ENCODE measurements around the gene MOB1A.

The MOB1A gene

GRCh38 chr2:74119912-74120825 is 58.5 kb downstream of the MOB1A start:
- peak overlapping the region; percentile 38 for H3K9ac ChIP-seq (ENCODE audit: insufficient read length, low read depth)
- TF ChIP-seq YY1 (IDR thresholded peaks at IDR 0.05; ENCODE audit: insufficient read depth, insufficient read length) (peak; percentile 58), ZNF274 (IDR thresholded peaks at IDR 0.05; ENCODE audit: low read depth, low read length) (no peak), SUZ12 (IDR thresholded peaks at IDR 0.05; ENCODE audit: extremely low read depth, insufficient read depth, insufficient read length) (no peak)
- peaks cover 27% of the 10 kb centered on the region for H3K9me3 ChIP-seq (ENCODE audit: insufficient read depth, low read length)
- H3K27me3 ChIP-seq (ENCODE audit: insufficient read depth, insufficient read length) = no peaks in the 10 kb centered on the region
- no peaks in the 10 kb centered on the region for H3K36me3 ChIP-seq (ENCODE audit: insufficient read depth, insufficient read length, low read length)
- H3K4me3 ChIP-seq (ENCODE audit: insufficient read length, low read depth) = peak overlapping the region; percentile 41
- H3K4me1 ChIP-seq (ENCODE audit: insufficient read depth, insufficient read length) = no peaks in the 10 kb centered on the region
- peak; percentile 88 for DNase-seq (ENCODE audit: low read depth, low spot score)

DNA sequence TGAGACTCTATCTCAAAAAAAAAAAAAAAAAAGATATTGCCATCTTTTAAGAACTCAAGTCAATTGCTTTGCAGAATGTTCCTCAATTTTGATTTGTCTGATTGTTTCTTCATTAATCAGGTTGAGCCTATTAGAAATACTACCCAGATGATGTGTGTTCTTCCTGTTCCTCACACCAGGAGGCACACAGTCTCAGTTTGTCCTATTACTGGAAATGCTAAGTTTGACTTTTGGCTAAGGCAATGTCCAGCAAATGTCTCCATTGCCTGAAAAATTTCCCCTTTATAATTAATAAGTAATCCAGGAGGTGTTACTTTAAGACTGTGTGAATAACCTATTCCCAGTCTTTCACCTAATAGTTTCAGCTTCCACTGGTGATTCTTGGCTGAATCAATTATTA is 59.3 kb downstream of the MOB1A start:
- H3K4me1 ChIP-seq (ENCODE audit: insufficient read depth, insufficient read length) = no peaks in the 10 kb centered on the region
- no peaks in the 10 kb centered on the region for H3K36me3 ChIP-seq (ENCODE audit: insufficient read depth, insufficient read length, low read length)
- TF ChIP-seq ZNF274 (IDR thresholded peaks at IDR 0.05; ENCODE audit: low read depth, low read length) = no peak
- TF ChIP-seq YY1 (IDR thresholded peaks at IDR 0.05; ENCODE audit: insufficient read depth, insufficient read length) = no peak
- no peak for TF ChIP-seq SUZ12 (IDR thresholded peaks at IDR 0.05; ENCODE audit: extremely low read depth, insufficient read depth, insufficient read length)
- H3K9me3 ChIP-seq (ENCODE audit: insufficient read depth, low read length) = peaks cover 27% of the 10 kb centered on the region
- H3K4me3 ChIP-seq (ENCODE audit: insufficient read length, low read depth) = no peak overlapping the region
- H3K9ac ChIP-seq (ENCODE audit: insufficient read length, low read depth) = no peak overlapping the region
- no peaks in the 10 kb centered on the region for H3K27me3 ChIP-seq (ENCODE audit: insufficient read depth, insufficient read length)
- DNase-seq (ENCODE audit: low read depth, low spot score) = no peak

- Histone ChIP-seq H3K4me3 (ENCODE audit: insufficient read length, low read depth) (no peak overlapping the region), H3K36me3 (ENCODE audit: insufficient read depth, insufficient read length, low read length) (no peaks in the 10 kb centered on the region), H3K27me3 (ENCODE audit: insufficient read depth, insufficient read length) (no peaks in the 10 kb centered on the region), H3K9ac (ENCODE audit: insufficient read length, low read depth) (no peak overlapping the region), H3K9me3 (ENCODE audit: insufficient read depth, low read length) (no peaks in the 10 kb centered on the region), H3K4me1 (ENCODE audit: insufficient read depth, insufficient read length) (no peaks in the 10 kb centered on the region)
- DNase-seq (ENCODE audit: low read depth, low spot score) = no peak
- TF ChIP-seq YY1 (IDR thresholded peaks at IDR 0.05; ENCODE audit: insufficient read depth, insufficient read length) (no peak), SUZ12 (IDR thresholded peaks at IDR 0.05; ENCODE audit: extremely low read depth, insufficient read depth, insufficient read length) (no peak), ZNF274 (IDR thresholded peaks at IDR 0.05; ENCODE audit: low read depth, low read length) (no peak)
Measured at GRCh38 chr2:74111380-74111779, 67.3 kb downstream of the MOB1A start.

DNA sequence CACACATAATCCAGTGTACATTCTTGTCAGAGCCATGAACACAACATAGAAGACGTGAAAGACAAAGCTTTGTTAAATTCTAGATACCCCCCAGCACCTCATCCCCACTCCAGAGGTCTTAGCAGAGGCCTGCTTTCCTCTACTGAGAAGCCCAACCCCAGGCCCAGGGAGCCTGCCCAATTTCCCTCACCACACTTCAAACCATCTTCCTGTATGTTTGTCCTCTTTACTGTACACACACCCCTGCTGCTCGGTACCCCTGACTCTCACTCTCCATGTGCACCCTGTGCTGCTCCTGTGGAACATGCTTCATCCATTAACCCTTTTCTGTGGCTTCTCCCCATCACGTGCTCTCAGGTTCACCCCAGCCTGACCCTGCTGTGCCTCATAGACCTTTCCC is 68.1 kb downstream of the MOB1A start:
- Histone ChIP-seq H3K4me1 (ENCODE audit: insufficient read depth, insufficient read length) (no peaks in the 10 kb centered on the region), H3K9me3 (ENCODE audit: insufficient read depth, low read length) (no peaks in the 10 kb centered on the region), H3K9ac (ENCODE audit: insufficient read length, low read depth) (no peak overlapping the region), H3K4me3 (ENCODE audit: insufficient read length, low read depth) (no peak overlapping the region), H3K27me3 (ENCODE audit: insufficient read depth, insufficient read length) (no peaks in the 10 kb centered on the region), H3K36me3 (ENCODE audit: insufficient read depth, insufficient read length, low read length) (no peaks in the 10 kb centered on the region)
- TF ChIP-seq ZNF274 (IDR thresholded peaks at IDR 0.05; ENCODE audit: low read depth, low read length) (no peak), SUZ12 (IDR thresholded peaks at IDR 0.05; ENCODE audit: extremely low read depth, insufficient read depth, insufficient read length) (no peak), YY1 (IDR thresholded peaks at IDR 0.05; ENCODE audit: insufficient read depth, insufficient read length) (no peak)
- no peak for DNase-seq (ENCODE audit: low read depth, low spot score)

GRCh38 chr2:74109551-74109950 is 69.1 kb downstream of the MOB1A start:
- DNase-seq (ENCODE audit: low read depth, low spot score) = no peak
- Histone ChIP-seq H3K9me3 (ENCODE audit: insufficient read depth, low read length) (no peaks in the 10 kb centered on the region), H3K27me3 (ENCODE audit: insufficient read depth, insufficient read length) (no peaks in the 10 kb centered on the region), H3K36me3 (ENCODE audit: insufficient read depth, insufficient read length, low read length) (no peaks in the 10 kb centered on the region), H3K4me3 (ENCODE audit: insufficient read length, low read depth) (no peak overlapping the region), H3K9ac (ENCODE audit: insufficient read length, low read depth) (no peak overlapping the region), H3K4me1 (ENCODE audit: insufficient read depth, insufficient read length) (no peaks in the 10 kb centered on the region)
- TF ChIP-seq SUZ12 (IDR thresholded peaks at IDR 0.05; ENCODE audit: extremely low read depth, insufficient read depth, insufficient read length) = no peak

DNA sequence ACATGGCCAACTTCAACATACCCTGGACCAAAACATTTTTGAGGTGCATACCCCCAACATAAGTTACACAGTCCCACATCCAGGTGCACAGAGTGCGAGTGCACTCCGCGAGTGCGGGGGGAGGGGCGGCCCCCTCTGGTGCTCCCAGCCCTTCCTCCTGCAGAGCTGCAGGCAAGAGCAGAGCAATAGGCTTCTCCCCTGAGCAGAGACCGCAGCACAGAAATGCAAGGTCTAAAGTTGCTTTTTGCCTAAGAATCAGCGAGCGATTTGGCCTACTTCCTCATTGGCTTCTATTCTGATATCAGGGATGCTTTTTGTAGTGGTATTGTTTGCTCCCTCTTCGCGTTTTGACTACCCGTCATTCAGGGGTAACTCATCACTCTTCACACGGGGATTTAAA is 71.6 kb downstream of the MOB1A start:
- Histone ChIP-seq H3K9me3 (ENCODE audit: insufficient read depth, low read length) (no peaks in the 10 kb centered on the region), H3K36me3 (ENCODE audit: insufficient read depth, insufficient read length, low read length) (peaks cover 8% of the 10 kb centered on the region), H3K9ac (ENCODE audit: insufficient read length, low read depth) (no peak overlapping the region), H3K4me3 (ENCODE audit: insufficient read length, low read depth) (no peak overlapping the region), H3K27me3 (ENCODE audit: insufficient read depth, insufficient read length) (no peaks in the 10 kb centered on the region), H3K4me1 (ENCODE audit: insufficient read depth, insufficient read length) (no peaks in the 10 kb centered on the region)
- no peak for DNase-seq (ENCODE audit: low read depth, low spot score)
- TF ChIP-seq YY1 (IDR thresholded peaks at IDR 0.05; ENCODE audit: insufficient read depth, insufficient read length) = no peak
- TF ChIP-seq ZNF274 (IDR thresholded peaks at IDR 0.05; ENCODE audit: low read depth, low read length) = no peak
- TF ChIP-seq SUZ12 (IDR thresholded peaks at IDR 0.05; ENCODE audit: extremely low read depth, insufficient read depth, insufficient read length) = no peak

DNA sequence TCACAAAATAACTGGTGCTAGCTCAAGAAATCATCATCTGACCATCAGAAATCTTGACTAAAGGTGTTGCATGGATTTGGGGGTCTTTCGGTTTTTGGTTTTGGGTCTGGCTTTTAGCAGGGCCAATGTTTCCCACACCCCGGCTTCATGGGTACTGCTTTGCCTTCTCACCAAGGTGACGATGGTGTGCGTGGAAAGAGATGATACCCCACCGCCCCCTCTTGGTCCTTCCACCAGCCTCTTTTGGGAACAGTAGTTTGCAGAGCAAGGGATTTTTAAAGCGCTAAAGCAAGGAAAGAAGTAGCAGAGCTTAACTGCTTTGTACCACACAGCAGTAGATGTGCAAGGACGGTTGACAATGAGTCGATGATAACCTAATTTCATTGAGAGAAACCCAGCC is 73.3 kb downstream of the MOB1A start:
- DNase-seq (ENCODE audit: low read depth, low spot score) = no peak
- H3K4me1 ChIP-seq (ENCODE audit: insufficient read depth, insufficient read length) = no peaks in the 10 kb centered on the region
- H3K9me3 ChIP-seq (ENCODE audit: insufficient read depth, low read length) = no peaks in the 10 kb centered on the region
- H3K27me3 ChIP-seq (ENCODE audit: insufficient read depth, insufficient read length) = no peaks in the 10 kb centered on the region
- no peak for TF ChIP-seq SUZ12 (IDR thresholded peaks at IDR 0.05; ENCODE audit: extremely low read depth, insufficient read depth, insufficient read length)
- TF ChIP-seq ZNF274 (IDR thresholded peaks at IDR 0.05; ENCODE audit: low read depth, low read length) = no peak
- no peak for TF ChIP-seq YY1 (IDR thresholded peaks at IDR 0.05; ENCODE audit: insufficient read depth, insufficient read length)
- H3K4me3 ChIP-seq (ENCODE audit: insufficient read length, low read depth) = no peak overlapping the region
- peaks cover 25% of the 10 kb centered on the region for H3K36me3 ChIP-seq (ENCODE audit: insufficient read depth, insufficient read length, low read length)
- H3K9ac ChIP-seq (ENCODE audit: insufficient read length, low read depth) = no peak overlapping the region

All from NT2/D1 (cell line).